GM18873 (cell line): Measurements from ENCODE around the gene MAP2K6.

Experiments used
- ATAC-seq: cut with Tn5 transposase; IDR thresholded peaks from one replicate; pipeline ENCODE4 v1.9.1; 2021; ENCODE audit warnings: mild to moderate bottlenecking, moderate library complexity, moderate number of reproducible peaks; ENCODE audit not compliant: unreplicated experiment, low FRiP score

MAP2K6 gene

GRCh38 chr17:69414408-69415274 is at the start of gene MAP2K6:
Gene MAP2K6 (plus strand): TSS chr17:69414697. CDS start chr17:69414985, 288 bp downstream.
- peak; percentile 89 for ATAC-seq

GRCh38 chr17:69367298-69367697 is 47.2 kb upstream of the MAP2K6 start:
- ATAC-seq: peak; percentile 69

- ATAC-seq: no peak
Measured at GRCh38 chr17:69373069-69373468, 41.4 kb upstream of the MAP2K6 start.

- no peak for ATAC-seq
Measured at GRCh38 chr17:69375229-69375628, 39.3 kb upstream of the MAP2K6 start.

- no peak for ATAC-seq
Measured at GRCh38 chr17:69388822-69389442, 25.6 kb upstream of the MAP2K6 start.

- ATAC-seq: no peak
Measured at GRCh38 chr17:69390795-69391501, 23.5 kb upstream of the MAP2K6 start.

- ATAC-seq: no peak
Measured at GRCh38 chr17:69401251-69401650, 13.2 kb upstream of the MAP2K6 start.

- no peak for ATAC-seq
Measured at GRCh38 chr17:69402052-69402451, 12.4 kb upstream of the MAP2K6 start.

- ATAC-seq: no peak
Measured at GRCh38 chr17:69404399-69404798, 10.1 kb upstream of the MAP2K6 start.

GRCh38 chr17:69405096-69405495 is 9.4 kb upstream of the MAP2K6 start:
- no peak for ATAC-seq

GRCh38 chr17:69406941-69407340 is 7.6 kb upstream of the MAP2K6 start:
- no peak for ATAC-seq

GRCh38 chr17:69407759-69408158 is 6.7 kb upstream of the MAP2K6 start:
- no peak for ATAC-seq

GRCh38 chr17:69410671-69411070 is 3.8 kb upstream of the MAP2K6 start:
- no peak for ATAC-seq

- no peak for ATAC-seq
Measured at GRCh38 chr17:69411766-69412165, 2.7 kb upstream of the MAP2K6 start.

- ATAC-seq: no peak
Measured at GRCh38 chr17:69412251-69412671, 2.2 kb upstream of the MAP2K6 start.

- ATAC-seq: no peak
Measured at GRCh38 chr17:69415431-69415830, 934 bp downstream of the MAP2K6 start.

- ATAC-seq: no peak
Measured at GRCh38 chr17:69417545-69418483, 3.3 kb downstream of the MAP2K6 start.

GRCh38 chr17:69418535-69418934 is 4.0 kb downstream of the MAP2K6 start:
- ATAC-seq: no peak

GRCh38 chr17:69423450-69423849 is 9.0 kb downstream of the MAP2K6 start:
- ATAC-seq: no peak
